Stimulated activated CD4-positive, alpha-beta T cell treated with anti-CD3 and anti-CD28 coated beads, TNF-alpha, amount 100 ng/mL, for 4 hours (primary cell): ENCODE results near the gene MYL10.
"Not testable (repeated sequence)": the region's sequence is repeated elsewhere in the genome, so short reads cannot be mapped to it uniquely, and the experiment has no call there.

Experiments
- DNase-seq, 3 experiments: peaks; one replicate each; pipeline ENCODE4 v3.0.0-alpha.2; 2020; ENCODE audit warnings: low read depth in 3 of 3

MYL10 gene

DNA sequence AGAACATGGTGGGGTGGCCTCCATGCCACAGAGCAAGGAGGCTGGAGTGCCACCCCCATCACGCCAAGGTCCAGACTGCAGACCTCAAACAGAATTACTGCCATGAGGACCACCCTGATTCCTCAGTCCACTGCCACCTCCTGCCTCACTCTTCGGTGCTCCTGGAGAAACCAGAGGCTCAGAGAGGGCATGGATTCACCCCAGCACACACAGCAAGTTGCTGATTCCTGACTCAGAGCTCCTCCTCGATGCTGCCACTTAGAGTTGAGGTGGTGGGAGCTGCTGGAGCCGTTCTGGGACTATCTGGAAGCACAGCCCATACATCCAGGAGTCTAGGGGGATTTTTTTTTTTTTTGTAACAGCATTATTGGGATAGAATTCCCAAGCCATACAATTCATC is 22.0 kb upstream of the MYL10 start:
- DNase-seq = no peak

GRCh38 chr7:101650579-101651081 is 21.5 kb upstream of the MYL10 start:
- no peak for DNase-seq

- DNase-seq = not testable (repeated sequence)
These were observed 18.8 kb upstream of the MYL10 start for GRCh38 chr7:101647876-101648275.

DNA sequence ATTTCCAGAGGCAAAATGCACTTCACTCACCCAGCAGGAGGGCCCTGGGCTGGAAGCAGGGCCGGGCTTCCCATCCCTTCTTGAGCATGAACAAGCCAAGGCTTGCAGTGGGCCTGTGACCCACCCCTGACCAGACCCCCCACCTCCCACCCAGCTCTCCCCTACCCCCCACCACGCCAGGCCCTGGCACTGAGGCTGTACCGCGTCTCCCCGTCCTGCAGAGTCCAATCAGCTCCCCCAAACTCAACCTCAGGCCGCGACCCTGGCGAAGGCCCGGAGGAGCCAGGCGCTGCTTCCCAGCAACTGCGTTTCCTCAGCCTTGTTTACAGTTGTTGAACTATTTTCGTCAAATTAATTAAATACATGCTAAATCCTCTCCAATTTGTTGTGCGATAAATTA is 16.9 kb upstream of the MYL10 start:
- no peak for DNase-seq

- no peak for DNase-seq
These were observed 15.8 kb upstream of the MYL10 start for GRCh38 chr7:101644879-101645278.

GRCh38 chr7:101639127-101639526 is 10.0 kb upstream of the MYL10 start:
- not testable (repeated sequence) for DNase-seq

DNA sequence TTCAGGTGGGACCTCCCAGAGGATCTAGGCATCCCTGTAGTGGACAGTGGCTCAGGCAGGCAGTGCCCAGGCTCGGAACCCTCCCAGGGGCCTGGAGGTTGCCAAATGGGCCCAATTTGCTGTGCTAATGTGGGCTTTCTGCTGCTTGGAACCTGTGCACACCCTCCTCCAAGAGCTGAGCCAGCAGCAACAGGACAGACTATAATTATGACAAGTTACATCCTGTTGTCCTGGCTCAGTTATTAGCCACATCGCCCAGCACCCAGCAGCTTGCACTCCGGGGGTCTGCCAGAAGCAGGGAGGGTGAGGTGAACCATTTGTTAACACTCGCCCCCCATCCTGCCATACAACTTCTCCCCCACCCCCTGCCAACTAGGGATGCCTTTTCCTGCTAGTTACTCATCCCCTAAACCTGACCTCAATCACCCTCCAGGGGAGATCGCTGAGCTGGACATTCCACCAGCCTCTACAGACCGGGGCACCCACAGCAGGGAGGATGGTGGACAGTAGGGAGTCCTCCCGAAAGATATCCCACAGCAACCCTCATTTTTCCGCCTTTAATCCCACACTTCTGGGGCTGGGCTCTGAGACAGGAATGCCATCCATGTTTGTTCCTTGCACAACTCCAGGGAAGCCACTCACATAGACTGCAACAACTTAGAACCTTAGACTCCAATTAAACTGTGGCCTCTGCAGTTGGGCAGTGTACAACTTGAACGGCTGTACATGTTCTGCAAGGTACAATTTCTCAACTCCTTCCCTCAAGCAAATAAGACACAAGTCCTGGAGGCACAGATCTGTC is 7.9 kb upstream of the MYL10 start:
- no peak for DNase-seq

- no peak for DNase-seq
These were observed 6.4 kb upstream of the MYL10 start for GRCh38 chr7:101635484-101635883.

- no peak for DNase-seq
These were observed 5.2 kb upstream of the MYL10 start for GRCh38 chr7:101634196-101634717.

DNA sequence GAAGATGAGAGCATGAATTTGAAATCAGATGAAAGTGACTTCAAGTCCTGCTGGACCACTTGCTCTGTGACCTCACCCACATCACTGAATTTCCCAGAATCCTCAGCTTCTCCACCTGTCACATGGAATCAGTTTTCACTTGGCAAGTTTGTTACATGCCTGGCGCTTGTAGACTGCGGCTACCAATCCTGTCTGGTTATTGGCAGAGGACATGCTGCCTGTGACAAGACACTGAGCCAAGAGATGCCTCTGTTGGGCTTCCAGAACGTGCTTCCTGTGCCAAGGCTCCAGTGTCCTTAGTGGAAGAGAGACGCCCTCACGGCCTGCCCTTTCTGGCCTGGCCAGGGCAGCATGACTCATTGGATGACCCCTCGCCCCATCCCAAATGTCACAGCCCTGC is 4.4 kb upstream of the MYL10 start:
- DNase-seq = no peak

GRCh38 chr7:101632641-101633040 is 3.5 kb upstream of the MYL10 start:
- no peak for DNase-seq

- DNase-seq = no peak
These were observed 2.2 kb upstream of the MYL10 start for GRCh38 chr7:101631224-101631714.

DNA sequence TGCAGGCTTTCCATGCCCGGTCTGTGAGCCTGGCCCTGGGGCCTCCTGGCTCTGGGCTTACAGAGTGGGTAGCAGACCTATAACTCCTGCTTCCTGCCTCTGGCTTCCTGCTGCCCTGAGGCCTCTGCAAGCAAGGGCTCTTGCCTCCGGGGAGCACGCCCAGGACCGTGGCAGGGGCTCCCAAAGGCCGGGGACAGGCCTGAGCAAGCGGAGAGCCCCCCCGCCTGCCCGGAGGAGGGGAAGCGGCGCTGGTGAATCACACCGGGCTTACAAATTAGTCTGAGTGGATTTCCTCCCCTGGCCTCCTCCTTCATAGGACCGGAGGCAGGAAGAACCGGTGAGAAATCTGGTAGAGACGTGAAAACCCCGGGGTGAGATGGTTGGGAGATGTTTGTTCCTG is 1.5 kb upstream of the MYL10 start:
- DNase-seq = no peak

DNA sequence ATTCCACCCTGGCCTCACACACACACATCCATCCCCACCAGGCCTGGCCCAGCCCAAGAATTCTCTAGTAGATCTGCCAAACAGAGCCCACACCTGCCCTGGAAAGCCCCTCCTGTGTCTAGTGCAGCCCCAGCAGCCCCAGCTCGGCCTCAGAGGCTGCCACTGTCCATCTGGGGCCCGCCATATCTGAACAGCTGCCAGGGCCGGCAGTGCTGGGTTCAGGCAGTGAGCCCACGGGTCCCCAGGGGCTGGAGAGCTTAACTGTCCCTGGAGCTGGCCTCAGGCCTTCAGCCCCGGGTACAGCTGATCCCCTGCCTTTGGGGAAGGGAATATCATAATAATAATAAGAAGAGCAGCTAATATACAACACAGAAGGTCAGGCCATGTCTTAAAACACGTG is 574 bp downstream of the MYL10 start:
- DNase-seq = no peak

GRCh38 chr7:101626758-101627157 is 2.3 kb downstream of the MYL10 start:
- DNase-seq = no peak

GRCh38 chr7:101626069-101626671 is 2.9 kb downstream of the MYL10 start:
- DNase-seq = no peak

DNA sequence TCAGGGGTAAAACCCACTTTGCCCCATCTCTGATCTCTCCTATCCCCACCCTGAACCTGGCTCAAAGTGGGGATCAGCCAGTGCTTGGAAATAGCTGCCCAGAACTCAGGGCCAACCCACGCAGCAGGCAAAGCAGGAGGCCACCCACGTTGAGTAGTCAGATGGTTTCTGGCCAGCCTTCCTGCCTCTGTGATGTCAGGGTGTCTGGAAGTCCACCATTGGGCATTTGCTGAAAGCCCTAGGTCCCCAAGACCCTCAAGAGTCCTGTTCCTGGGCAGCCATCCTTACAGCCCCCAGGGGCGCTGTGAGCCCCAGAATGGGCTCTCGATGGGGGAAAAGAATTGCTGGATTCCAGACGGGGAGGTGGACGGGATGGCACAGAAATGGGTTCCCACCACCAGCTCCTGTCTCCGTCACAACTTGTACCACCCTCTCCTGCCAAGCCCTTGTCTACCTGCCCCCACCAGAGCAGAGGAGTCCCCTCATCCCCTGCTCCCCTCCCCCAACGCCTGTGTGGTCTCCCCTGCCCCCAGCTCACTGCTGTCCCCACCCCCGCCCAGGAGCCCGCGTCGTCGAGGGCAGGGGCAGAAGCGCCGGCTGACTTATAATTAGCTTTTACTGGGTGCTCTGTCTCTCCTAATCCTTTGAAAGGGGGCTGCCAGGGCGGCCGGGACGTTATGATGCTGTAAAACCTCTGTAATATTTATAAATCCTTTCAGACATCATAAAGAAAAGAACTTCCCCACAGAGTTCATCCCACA is 3.9 kb downstream of the MYL10 start:
- no peak for DNase-seq

GRCh38 chr7:101624246-101625001 is 4.7 kb downstream of the MYL10 start:
- no peak for DNase-seq

GRCh38 chr7:101622609-101623173 is 6.4 kb downstream of the MYL10 start:
- DNase-seq = no peak

DNA sequence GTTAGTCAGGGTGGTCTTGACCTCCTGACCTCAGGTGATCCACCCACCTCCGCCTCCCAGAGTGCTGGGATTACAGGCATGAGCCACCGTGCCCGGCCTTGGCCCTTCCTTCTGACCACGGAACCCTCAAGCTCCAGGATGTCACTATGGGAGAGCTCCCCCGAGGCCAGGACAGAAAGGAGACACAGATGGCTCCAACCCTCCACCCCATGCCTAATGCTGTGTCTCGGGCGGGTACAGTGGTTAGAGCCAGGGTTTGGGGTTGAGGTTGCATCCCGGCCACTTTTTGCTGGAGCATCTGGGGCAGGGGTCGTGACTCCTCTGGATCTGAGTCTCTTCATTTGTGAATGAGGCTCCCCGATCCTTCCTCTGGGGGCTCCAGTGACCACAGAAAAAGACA is 8.1 kb downstream of the MYL10 start:
- DNase-seq = no peak

DNA sequence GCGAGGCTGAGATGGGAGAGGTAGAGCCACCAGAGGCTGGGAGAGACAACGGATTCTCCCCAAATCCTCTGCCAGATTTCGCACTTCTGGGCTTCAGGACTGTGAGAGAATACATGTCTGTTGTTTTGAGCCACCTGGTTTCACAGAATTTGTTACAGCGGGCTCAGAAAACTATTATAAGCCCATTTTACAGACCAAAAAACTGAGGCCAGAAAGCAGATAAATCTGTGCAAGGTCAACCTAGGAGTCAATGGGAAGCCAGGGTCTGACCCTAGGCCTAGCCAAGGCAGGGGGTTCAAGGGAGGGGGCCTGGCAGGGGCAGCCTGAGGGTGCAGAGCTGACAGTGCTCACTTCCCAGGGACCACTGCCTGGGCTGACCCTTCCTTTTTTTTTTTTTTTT is 8.7 kb downstream of the MYL10 start:
- DNase-seq = no peak
